WTC11 (cell line): ENCODE measurements around the gene ASB15. TPM values are rescaled to one million over a fixed set of nuclear protein-coding genes. Genes with fewer than 3 reads are reported as not detected.

Source experiments
- ATAC-seq: fragments of 200-7000 bp; cut with Tn5 transposase; 2 replicates; pipeline ENCODE4 v1.10.0; 2021; ENCODE audit warnings: mild to moderate bottlenecking, moderate library complexity
- CTCF ChIA-PET: fragments of 300-600 bp; sonication (Branson Sonifier 250); formaldehyde crosslinking; loops from one replicate; lab custom pipeline; 2021; ENCODE audit warnings: antibody characterized with exemption; lab: Charles Lee
- POLR2A ChIA-PET: fragments of 350-600 bp; sonication (Branson Sonifier 250); formaldehyde crosslinking; loops from one replicate; lab custom pipeline; 2021; ENCODE audit warnings: antibody characterized with exemption; lab: Charles Lee
- DNase-seq: peaks from one replicate; pipeline ENCODE4 v3.0.0; 2021; ENCODE audit warnings: low spot score
- H3K27ac Mint-ChIP-seq: 2 replicates; pipeline ENCODE4 v1.8.0; 2021; ENCODE audit warnings: mixed read lengths
- H3K27me3 Mint-ChIP-seq: 2 replicates; pipeline ENCODE4 v1.8.0; 2021; ENCODE audit warnings: low read depth, mild to moderate bottlenecking, moderate library complexity, mixed read lengths
- H3K36me3 Mint-ChIP-seq: 2 replicates; pipeline ENCODE4 v1.8.0; 2021; ENCODE audit warnings: mixed read lengths
- H3K4me1 Mint-ChIP-seq: 2 replicates; pipeline ENCODE4 v1.8.0; 2022; ENCODE audit warnings: mixed read lengths
- H3K4me3 Mint-ChIP-seq: 2 replicates; pipeline ENCODE4 v1.8.0; 2021; ENCODE audit warnings: mild to moderate bottlenecking, moderate library complexity, mixed read lengths
- H3K9me3 Mint-ChIP-seq: 2 replicates; pipeline ENCODE4 v1.8.0; 2021; ENCODE audit warnings: mixed read lengths
- ATF3 ChIP-seq: sonication (generic); formaldehyde crosslinking; conservative IDR thresholded peaks from 2 replicates; pipeline ENCODE4 v1.8.1; 2022; ENCODE audit warnings: mild to moderate bottlenecking, missing genetic modification reagents
- E2F1 ChIP-seq: sonication (generic); formaldehyde crosslinking; IDR thresholded peaks from 2 replicates; pipeline ENCODE4 v1.8.0; 2022; ENCODE audit warnings: mild to moderate bottlenecking, missing genetic modification reagents
- ELF4 ChIP-seq: sonication (generic); formaldehyde crosslinking; IDR thresholded peaks from 2 replicates; pipeline ENCODE4 v1.8.1; 2022; ENCODE audit warnings: low read depth, mild to moderate bottlenecking, moderate library complexity, missing genetic modification reagents
- FOXJ3 ChIP-seq: sonication (generic); formaldehyde crosslinking; IDR thresholded peaks from 2 replicates; pipeline ENCODE4 v1.9.0; 2021; ENCODE audit warnings: missing genetic modification reagents, mild to moderate bottlenecking, borderline replicate concordance
- FOXK1 ChIP-seq: sonication (generic); formaldehyde crosslinking; IDR thresholded peaks from 2 replicates; pipeline ENCODE4 v1.8.0; 2022; ENCODE audit warnings: mild to moderate bottlenecking, moderate library complexity, missing genetic modification reagents
- FOXP1 ChIP-seq: sonication (generic); formaldehyde crosslinking; IDR thresholded peaks from 2 replicates; pipeline ENCODE4 v1.8.0; 2022; ENCODE audit warnings: missing genetic modification reagents, mild to moderate bottlenecking, moderate library complexity, borderline replicate concordance
- FOXP4 ChIP-seq: sonication (generic); formaldehyde crosslinking; IDR thresholded peaks from 2 replicates; pipeline ENCODE4 v1.8.0; 2022; ENCODE audit warnings: mild to moderate bottlenecking, missing genetic modification reagents
- GRHL2 ChIP-seq: fragments of 250-450 bp; sonication (Bioruptor Pico); IDR thresholded peaks from 2 replicates; pipeline ENCODE4 v1.8.0; 2022; ENCODE audit warnings: mild to moderate bottlenecking, moderate library complexity; ENCODE audit not compliant: insufficient replicate concordance, severe bottlenecking
- MLX ChIP-seq: sonication (generic); formaldehyde crosslinking; IDR thresholded peaks from 2 replicates; pipeline ENCODE4 v1.8.1; 2023; ENCODE audit warnings: mild to moderate bottlenecking, missing genetic modification reagents, moderate library complexity
- NFE2L1 ChIP-seq: sonication (generic); formaldehyde crosslinking; IDR thresholded peaks from 2 replicates; pipeline ENCODE4 v1.8.1; 2023; ENCODE audit warnings: missing genetic modification reagents
- SP1 ChIP-seq: sonication (generic); formaldehyde crosslinking; conservative IDR thresholded peaks from 2 replicates; pipeline ENCODE4 v1.8.1; 2022; ENCODE audit warnings: missing genetic modification reagents
- ZBTB43 ChIP-seq: sonication (generic); formaldehyde crosslinking; IDR thresholded peaks from 2 replicates; pipeline ENCODE4 v1.8.1; 2023; ENCODE audit warnings: mild to moderate bottlenecking, missing genetic modification reagents
- ZNF232 ChIP-seq: sonication (generic); formaldehyde crosslinking; IDR thresholded peaks from 2 replicates; pipeline ENCODE4 v1.8.0; 2022; ENCODE audit warnings: mild to moderate bottlenecking, missing genetic modification reagents
- ZNF317 ChIP-seq: sonication (generic); formaldehyde crosslinking; IDR thresholded peaks from 2 replicates; pipeline ENCODE4 v1.8.1; 2023; ENCODE audit warnings: low read depth, mild to moderate bottlenecking, moderate library complexity, missing genetic modification reagents, borderline replicate concordance
- ZNF396 ChIP-seq: fragments of 250-450 bp; sonication (Bioruptor Pico); IDR thresholded peaks from 2 replicates; pipeline ENCODE4 v1.8.0; 2021; ENCODE audit warnings: mild to moderate bottlenecking, moderate library complexity, borderline replicate concordance
- ZNF423 ChIP-seq: fragments of 250-450 bp; sonication (Bioruptor Pico); IDR thresholded peaks from 2 replicates; pipeline ENCODE4 v2.1.2; 2022; ENCODE audit warnings: mild to moderate bottlenecking, moderate library complexity
- total RNA-seq: library from RNA; stranded (reverse); gene quantifications from 3 replicates; pipeline ENCODE4 v1.2.3, GENCODE V29; 2021
- TF ChIP-seq, protein P1 (sequence below): fragments of 250-450 bp; sonication (Bioruptor Pico); IDR thresholded peaks from 2 replicates; pipeline ENCODE4 v1.9.0; 2021; ENCODE audit warnings: mild to moderate bottlenecking
- TF ChIP-seq, protein P2 (sequence below): sonication (generic); formaldehyde crosslinking; IDR thresholded peaks from 2 replicates; pipeline ENCODE4 v1.8.0; 2022; ENCODE audit warnings: mild to moderate bottlenecking, missing genetic modification reagents
- TF ChIP-seq, protein P3 (sequence below): sonication (generic); formaldehyde crosslinking; IDR thresholded peaks from 2 replicates; pipeline ENCODE4 v1.8.1; 2023; ENCODE audit warnings: mild to moderate bottlenecking, moderate library complexity, missing genetic modification reagents
- TF ChIP-seq, protein P4 (sequence below): sonication (generic); formaldehyde crosslinking; IDR thresholded peaks from 2 replicates; pipeline ENCODE4 v1.8.1; 2022; ENCODE audit warnings: mild to moderate bottlenecking, moderate library complexity, missing genetic modification reagents

Gene ASB15
- total RNA-seq, 1 experiment from 2014 or later, result not detected

GRCh38 chr7:123583821-123584220 is 17.8 kb upstream of the ASB15 start:
- H3K9me3 Mint-ChIP-seq, result no peaks in the 10 kb centered on the region
- no peaks in the 10 kb centered on the region for H3K36me3 Mint-ChIP-seq
- no peak overlapping the region for H3K27ac Mint-ChIP-seq
- ChIA-PET POLR2A (no interaction called here), CTCF (interaction anchor here (1.1 to 1.5 kb wide), 3 partner anchors 10 to 99 kb away, joined by 3 to 6 read pairs (median 3); no protein-coding TSS in a partner anchor)
- ATAC-seq (no peak), DNase-seq (no peak)
- H3K4me1 Mint-ChIP-seq, result peaks cover 24% of the 10 kb centered on the region
- no peak for TF ChIP-seq MLX (CRISPR knock-in tag)
- no peak for TF ChIP-seq ZNF423
- TF ChIP-seq FOXP4 (CRISPR knock-in tag), result no peak
- TF ChIP-seq, protein P1, sequence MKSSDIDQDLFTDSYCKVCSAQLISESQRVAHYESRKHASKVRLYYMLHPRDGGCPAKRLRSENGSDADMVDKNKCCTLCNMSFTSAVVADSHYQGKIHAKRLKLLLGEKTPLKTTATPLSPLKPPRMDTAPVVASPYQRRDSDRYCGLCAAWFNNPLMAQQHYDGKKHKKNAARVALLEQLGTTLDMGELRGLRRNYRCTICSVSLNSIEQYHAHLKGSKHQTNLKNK (CRISPR knock-in tag), result no peak
- TF ChIP-seq, protein P2, sequence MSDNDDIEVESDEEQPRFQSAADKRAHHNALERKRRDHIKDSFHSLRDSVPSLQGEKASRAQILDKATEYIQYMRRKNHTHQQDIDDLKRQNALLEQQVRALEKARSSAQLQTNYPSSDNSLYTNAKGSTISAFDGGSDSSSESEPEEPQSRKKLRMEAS, result no peak
- TF ChIP-seq ELF4 (CRISPR knock-in tag), result no peak
- no peak for TF ChIP-seq GRHL2
- TF ChIP-seq E2F1 (CRISPR knock-in tag), result no peak
- no peaks in the 10 kb centered on the region for H3K27me3 Mint-ChIP-seq
- no peak overlapping the region for H3K4me3 Mint-ChIP-seq

GRCh38 chr7:123588376-123588775 is 13.2 kb upstream of the ASB15 start:
- CTCF ChIA-PET, result no interaction called here
- ATAC-seq (no peak), DNase-seq (no peak)
- H3K4me3 Mint-ChIP-seq, result no peak overlapping the region
- H3K36me3 Mint-ChIP-seq, result no peaks in the 10 kb centered on the region
- TF ChIP-seq ZBTB43 (CRISPR knock-in tag) (no peak), ZNF396 (CRISPR knock-in tag) (no peak), ELF4 (CRISPR knock-in tag) (no peak), GRHL2 (no peak), ZNF232 (CRISPR knock-in tag) (no peak), FOXJ3 (no peak), FOXP1 (CRISPR knock-in tag) (no peak), NFE2L1 (CRISPR knock-in tag) (no peak), FOXK1 (CRISPR knock-in tag) (no peak), ZNF317 (CRISPR knock-in tag) (no peak), SP1 (CRISPR knock-in tag) (no peak), ATF3 (CRISPR knock-in tag) (no peak)
- TF ChIP-seq, protein P3, sequence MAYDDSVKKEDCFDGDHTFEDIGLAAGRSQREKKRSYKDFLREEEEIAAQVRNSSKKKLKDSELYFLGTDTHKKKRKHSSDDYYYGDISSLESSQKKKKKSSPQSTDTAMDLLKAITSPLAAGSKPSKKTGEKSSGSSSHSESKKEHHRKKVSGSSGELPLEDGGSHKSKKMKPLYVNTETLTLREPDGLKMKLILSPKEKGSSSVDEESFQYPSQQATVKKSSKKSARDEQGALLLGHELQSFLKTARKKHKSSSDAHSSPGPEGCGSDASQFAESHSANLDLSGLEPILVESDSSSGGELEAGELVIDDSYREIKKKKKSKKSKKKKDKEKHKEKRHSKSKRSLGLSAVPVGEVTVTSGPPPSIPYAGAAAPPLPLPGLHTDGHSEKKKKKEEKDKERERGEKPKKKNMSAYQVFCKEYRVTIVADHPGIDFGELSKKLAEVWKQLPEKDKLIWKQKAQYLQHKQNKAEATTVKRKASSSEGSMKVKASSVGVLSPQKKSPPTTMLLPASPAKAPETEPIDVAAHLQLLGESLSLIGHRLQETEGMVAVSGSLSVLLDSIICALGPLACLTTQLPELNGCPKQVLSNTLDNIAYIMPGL (CRISPR knock-in tag), result no peak
- TF ChIP-seq, protein P4, sequence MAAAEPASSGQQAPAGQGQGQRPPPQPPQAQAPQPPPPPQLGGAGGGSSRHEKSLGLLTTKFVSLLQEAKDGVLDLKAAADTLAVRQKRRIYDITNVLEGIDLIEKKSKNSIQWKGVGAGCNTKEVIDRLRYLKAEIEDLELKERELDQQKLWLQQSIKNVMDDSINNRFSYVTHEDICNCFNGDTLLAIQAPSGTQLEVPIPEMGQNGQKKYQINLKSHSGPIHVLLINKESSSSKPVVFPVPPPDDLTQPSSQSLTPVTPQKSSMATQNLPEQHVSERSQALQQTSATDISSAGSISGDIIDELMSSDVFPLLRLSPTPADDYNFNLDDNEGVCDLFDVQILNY, result no peak
- TF ChIP-seq, all 79 proteins: peak for 0
- Mint-ChIP-seq H3K27ac (no peak overlapping the region), H3K4me1 (peaks cover 7% of the 10 kb centered on the region; the same call in 1 of the 2 replicates), H3K27me3 (no peaks in the 10 kb centered on the region; the same call in none of the 2 replicates), H3K9me3 (no peaks in the 10 kb centered on the region)
- POLR2A ChIA-PET, result no interaction called here
